COR-L47 (cell line): ENCODE data around the gene IL11.

ENCODE experiments used
- DNase-seq: peaks from one replicate; lab custom pipeline; 2025; lab: John Stamatoyannopoulos, UW

The IL11 gene

GRCh38 chr19:55372316-55373081, 2.2 kb upstream of the IL11 start:
- DNase-seq, result no peak

- DNase-seq, result peak; percentile 48
Measured at GRCh38 chr19:55369653-55370304, 484 bp downstream of the IL11 start.

GRCh38 chr19:55368701-55369563, 1.3 kb downstream of the IL11 start:
- no peak for DNase-seq

GRCh38 chr19:55368106-55368505, 2.2 kb downstream of the IL11 start:
- DNase-seq, result no peak

GRCh38 chr19:55366790-55367189, 3.5 kb downstream of the IL11 start:
- no peak for DNase-seq

GRCh38 chr19:55365964-55366363, 4.3 kb downstream of the IL11 start:
- no peak for DNase-seq

GRCh38 chr19:55365245-55365644, 5.0 kb downstream of the IL11 start:
- no peak for DNase-seq

GRCh38 chr19:55362990-55363716, 7.1 kb downstream of the IL11 start, which contains the start of gene GARIN5B:
Gene GARIN5B, minus strand, starts transcription at chr19:55363260. Its CDS starts 194 bp downstream, at chr19:55363066.
- DNase-seq, result no peak

- DNase-seq, result no peak
Measured at GRCh38 chr19:55362174-55362989, 7.9 kb downstream of the IL11 start.

- no peak for DNase-seq
Measured at GRCh38 chr19:55360902-55361301, 9.4 kb downstream of the IL11 start.

- DNase-seq, result peak; percentile 81
Measured at GRCh38 chr19:55358943-55359908, 11.0 kb downstream of the IL11 start.

- no peak for DNase-seq
Measured at GRCh38 chr19:55358493-55358892, 11.8 kb downstream of the IL11 start.

GRCh38 chr19:55355213-55355821, 14.9 kb downstream of the IL11 start:
- DNase-seq, result peak; percentile 14

GRCh38 chr19:55354698-55355212, 15.5 kb downstream of the IL11 start, which contains the start of gene COX6B2:
Gene COX6B2, minus strand, starts transcription at chr19:55354719. Its CDS starts 198 bp downstream, at chr19:55354521.
- DNase-seq, result no peak

GRCh38 chr19:55353803-55354697, 16.2 kb downstream of the IL11 start:
- no peak for DNase-seq

GRCh38 chr19:55353356-55353802, 16.9 kb downstream of the IL11 start:
- no peak for DNase-seq

- no peak for DNase-seq
Measured at GRCh38 chr19:55352549-55353145, 17.6 kb downstream of the IL11 start.
